ENCODE measurements around the gene RDH12.

DNA sequence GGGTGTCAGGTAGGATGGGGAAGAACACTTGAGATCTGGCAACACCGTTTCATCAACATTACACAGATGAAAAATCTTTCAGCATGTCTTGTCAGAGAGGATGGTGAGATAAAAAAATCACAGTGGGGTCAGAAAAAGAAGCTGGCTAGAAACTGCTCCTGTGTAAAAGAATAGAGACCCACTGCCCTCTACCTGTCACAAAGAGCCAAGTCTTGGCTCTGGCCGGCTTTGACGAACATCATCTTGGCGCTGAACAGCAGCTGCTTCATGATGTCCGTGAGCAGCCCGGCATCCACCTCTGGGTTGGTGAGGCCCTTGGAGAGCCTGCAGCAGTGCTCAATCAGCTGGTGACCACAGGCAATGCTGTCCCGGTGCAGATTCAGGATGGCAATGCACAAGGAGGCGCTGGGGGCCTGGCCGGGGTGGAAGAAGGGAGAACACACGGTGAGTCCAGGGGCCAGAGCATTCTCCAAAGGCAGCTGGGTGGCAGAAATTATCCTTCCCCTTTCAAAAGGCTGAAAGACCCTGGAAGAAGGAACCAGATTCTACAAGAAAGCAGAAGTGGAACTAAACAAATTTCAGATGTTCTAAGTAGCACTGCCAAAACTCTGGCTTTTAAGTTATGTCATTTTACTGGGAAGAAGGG, 64.5 kb downstream of the RDH12 start:
- no peak for TF ChIP-seq EZH2 (IDR thresholded peaks at IDR 0.05; ENCODE audit: low read length, missing control alignments)
- TF ChIP-seq CTCF (conservative IDR thresholded peaks at IDR 0.05 in 1 of 2, IDR thresholded peaks at IDR 0.05 in 1 of 2; ENCODE audit: low read depth in 1 of 2, low read length in 2 of 2), result no peak
